Measurements from ENCODE around the gene FADS3. TPM values are rescaled to one million over a fixed set of nuclear protein-coding genes. Genes with fewer than 3 reads are reported as not detected.

The FADS3 gene
- total RNA-seq, 1 experiment from 2014 or later = 19.7 TPM

- no peaks in the 10 kb centered on the region for H3K27me3 Mint-ChIP-seq (ENCODE audit: unreplicated experiment)
- DNase-seq = no peak
- H3K4me3 Mint-ChIP-seq (ENCODE audit: low read depth, unreplicated experiment) = no peak overlapping the region
- no peak for TF ChIP-seq CTCF (IDR thresholded peaks at IDR 0.05; ENCODE audit: unreplicated experiment)
- H3K9me3 Mint-ChIP-seq (ENCODE audit: low read depth, unreplicated experiment) = no peaks in the 10 kb centered on the region
- BruUV-seq (replicated peaks) = no TSS peak
- no peak overlapping the region for H3K27ac Mint-ChIP-seq (ENCODE audit: unreplicated experiment)
- no peaks in the 10 kb centered on the region for H3K36me3 Mint-ChIP-seq (ENCODE audit: insufficient read depth, unreplicated experiment)
- peaks cover 7% of the 10 kb centered on the region for H3K4me1 Mint-ChIP-seq (ENCODE audit: low read depth, unreplicated experiment)
- intact Hi-C loops (cut with micrococcal nuclease; ENCODE audit: unreplicated experiment) = no loop called here
- CTCF ChIA-PET = interaction anchor here (0.6 kb wide), 2 partner anchors 38 to 237 kb away, joined by 3 read pairs; no protein-coding TSS in a partner anchor
Observed at GRCh38 chr11:61866231-61866957, 25.0 kb downstream of the FADS3 start.

GRCh38 chr11:61864814-61865775 lies 26.2 kb downstream of the FADS3 start:
- CTCF ChIA-PET = interaction anchor here (0.6 to 0.7 kb wide), 2 partner anchors 39 to 208 kb away, joined by 3 read pairs; no protein-coding TSS in a partner anchor
- intact Hi-C loops (cut with micrococcal nuclease; ENCODE audit: unreplicated experiment) = no loop called here

DNA sequence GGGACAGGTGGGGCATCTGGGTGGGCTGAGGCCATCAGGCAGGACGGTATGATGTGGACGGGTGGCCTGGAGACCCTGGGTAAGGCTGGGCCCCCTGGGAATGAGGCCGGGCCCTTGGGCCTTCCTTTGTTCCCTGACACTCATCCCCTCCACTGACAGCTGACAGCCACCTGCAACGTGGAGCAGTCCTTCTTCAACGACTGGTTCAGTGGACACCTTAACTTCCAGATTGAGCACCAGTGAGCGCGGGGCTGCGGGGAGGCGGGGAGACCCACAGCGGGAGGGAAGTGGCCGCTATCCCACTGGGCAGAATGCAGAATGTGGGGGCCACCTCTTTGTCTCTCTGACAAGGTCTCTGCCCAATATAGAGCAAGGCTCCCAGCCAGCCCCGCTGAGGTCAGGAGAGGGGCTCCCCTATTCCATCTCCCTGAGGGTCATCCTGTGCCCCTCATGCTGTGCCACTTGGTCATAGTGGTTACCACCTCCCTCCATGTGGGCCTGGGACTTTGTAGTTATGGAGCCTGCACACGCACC lies 27.7 kb downstream of the FADS3 start:
- no TSS peak for BruUV-seq (replicated peaks)
- H3K4me3 Mint-ChIP-seq (ENCODE audit: low read depth, unreplicated experiment) = no peak overlapping the region
- intact Hi-C loops (cut with micrococcal nuclease; ENCODE audit: unreplicated experiment) = no loop called here
- TF ChIP-seq CTCF (IDR thresholded peaks at IDR 0.05; ENCODE audit: unreplicated experiment) = no peak
- H3K4me1 Mint-ChIP-seq (ENCODE audit: low read depth, unreplicated experiment) = peaks cover 9% of the 10 kb centered on the region
- CTCF ChIA-PET = no interaction called here
- no peaks in the 10 kb centered on the region for H3K36me3 Mint-ChIP-seq (ENCODE audit: insufficient read depth, unreplicated experiment)
- H3K27ac Mint-ChIP-seq (ENCODE audit: unreplicated experiment) = no peak overlapping the region
- no peaks in the 10 kb centered on the region for H3K9me3 Mint-ChIP-seq (ENCODE audit: low read depth, unreplicated experiment)
- DNase-seq = no peak
- H3K27me3 Mint-ChIP-seq (ENCODE audit: unreplicated experiment) = no peaks in the 10 kb centered on the region

More at GRCh38 chr11:61864814-61865775, 26.2 kb downstream of the FADS3 start:
- Mint-ChIP-seq H3K36me3 (ENCODE audit: insufficient read depth, unreplicated experiment) (no peaks in the 10 kb centered on the region), H3K27ac (ENCODE audit: unreplicated experiment) (no peak overlapping the region), H3K4me3 (ENCODE audit: low read depth, unreplicated experiment) (no peak overlapping the region), H3K9me3 (ENCODE audit: low read depth, unreplicated experiment) (no peaks in the 10 kb centered on the region), H3K27me3 (ENCODE audit: unreplicated experiment) (no peaks in the 10 kb centered on the region), H3K4me1 (ENCODE audit: low read depth, unreplicated experiment) (peaks cover 7% of the 10 kb centered on the region)
- TF ChIP-seq CTCF (IDR thresholded peaks at IDR 0.05; ENCODE audit: unreplicated experiment) = no peak
- no TSS peak for BruUV-seq (replicated peaks)
- no peak for DNase-seq

- H3K27me3 Mint-ChIP-seq (ENCODE audit: unreplicated experiment) = no peaks in the 10 kb centered on the region
- H3K27ac Mint-ChIP-seq (ENCODE audit: unreplicated experiment) = no peak overlapping the region
- H3K4me3 Mint-ChIP-seq (ENCODE audit: low read depth, unreplicated experiment) = no peak overlapping the region
- CTCF ChIA-PET = no interaction called here
- BruUV-seq (replicated peaks) = no TSS peak
- H3K4me1 Mint-ChIP-seq (ENCODE audit: low read depth, unreplicated experiment) = peaks cover 9% of the 10 kb centered on the region
- TF ChIP-seq CTCF (IDR thresholded peaks at IDR 0.05; ENCODE audit: unreplicated experiment) = no peak
- intact Hi-C loops (cut with micrococcal nuclease; ENCODE audit: unreplicated experiment) = no loop called here
- DNase-seq = no peak
- no peaks in the 10 kb centered on the region for H3K36me3 Mint-ChIP-seq (ENCODE audit: insufficient read depth, unreplicated experiment)
- H3K9me3 Mint-ChIP-seq (ENCODE audit: low read depth, unreplicated experiment) = no peaks in the 10 kb centered on the region
Observed at GRCh38 chr11:61862714-61863547, 28.4 kb downstream of the FADS3 start.

Measured in Calu3 (cell line).